NK-92 (cell line): ENCODE data around the gene PSMA3.

Experiments
- DNase-seq: peaks from one replicate; lab custom pipeline; 2025; ENCODE audit not compliant: unreplicated experiment; lab: John Stamatoyannopoulos, UW

Gene PSMA3

DNA sequence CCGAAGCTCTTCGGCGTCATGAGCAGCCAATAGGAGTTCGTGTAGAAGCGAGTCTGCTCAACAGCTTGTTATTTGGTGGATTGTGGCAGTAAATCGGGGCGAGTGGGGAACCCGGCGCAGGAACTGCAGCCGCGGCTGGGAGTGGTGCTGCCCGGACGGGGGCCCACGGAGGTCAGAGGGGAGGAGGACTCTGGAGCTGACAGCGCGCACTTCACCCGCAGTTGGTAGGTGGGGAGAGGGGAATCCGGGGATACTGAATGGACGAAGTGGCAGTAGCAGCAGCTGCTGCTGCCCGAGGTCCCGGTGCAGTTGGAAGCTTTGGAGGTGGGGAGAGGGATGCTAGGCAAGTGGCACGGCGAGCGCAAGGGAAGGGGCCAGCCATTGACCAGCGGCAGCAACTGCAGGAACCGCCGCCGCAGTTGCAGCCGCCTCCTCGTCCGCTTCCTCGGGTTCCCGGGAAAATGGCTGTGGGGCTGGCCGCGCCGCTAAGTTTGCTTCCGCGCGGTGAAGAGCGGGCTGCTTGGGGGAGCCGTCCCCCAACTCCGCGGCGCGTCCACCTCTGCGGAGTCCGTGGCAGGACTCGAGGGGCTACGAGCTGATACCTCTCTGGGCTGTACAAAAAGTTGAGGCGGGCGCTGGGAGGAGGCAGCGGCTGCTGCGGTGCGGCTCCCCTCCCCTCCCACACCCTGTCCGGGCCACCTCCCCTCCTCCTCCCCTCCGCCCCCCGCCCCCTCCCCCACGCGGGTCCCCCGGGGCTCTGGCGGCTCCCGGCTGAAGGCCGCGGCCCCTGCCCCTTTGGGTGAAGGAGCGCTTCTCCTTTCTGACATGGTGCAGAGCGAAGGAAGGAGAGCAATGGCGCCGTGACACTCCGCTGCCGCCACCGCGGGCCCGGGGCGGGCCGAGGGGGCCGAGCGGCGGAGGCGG lies 54.1 kb downstream of the PSMA3 start, which contains the start of gene ARID4A:
Gene ARID4A (plus strand): TSS at position 79 of the 924 bp plus-strand sequence. CDS start 1,300 bp downstream, outside the sequence.
- DNase-seq, result no peak

DNA sequence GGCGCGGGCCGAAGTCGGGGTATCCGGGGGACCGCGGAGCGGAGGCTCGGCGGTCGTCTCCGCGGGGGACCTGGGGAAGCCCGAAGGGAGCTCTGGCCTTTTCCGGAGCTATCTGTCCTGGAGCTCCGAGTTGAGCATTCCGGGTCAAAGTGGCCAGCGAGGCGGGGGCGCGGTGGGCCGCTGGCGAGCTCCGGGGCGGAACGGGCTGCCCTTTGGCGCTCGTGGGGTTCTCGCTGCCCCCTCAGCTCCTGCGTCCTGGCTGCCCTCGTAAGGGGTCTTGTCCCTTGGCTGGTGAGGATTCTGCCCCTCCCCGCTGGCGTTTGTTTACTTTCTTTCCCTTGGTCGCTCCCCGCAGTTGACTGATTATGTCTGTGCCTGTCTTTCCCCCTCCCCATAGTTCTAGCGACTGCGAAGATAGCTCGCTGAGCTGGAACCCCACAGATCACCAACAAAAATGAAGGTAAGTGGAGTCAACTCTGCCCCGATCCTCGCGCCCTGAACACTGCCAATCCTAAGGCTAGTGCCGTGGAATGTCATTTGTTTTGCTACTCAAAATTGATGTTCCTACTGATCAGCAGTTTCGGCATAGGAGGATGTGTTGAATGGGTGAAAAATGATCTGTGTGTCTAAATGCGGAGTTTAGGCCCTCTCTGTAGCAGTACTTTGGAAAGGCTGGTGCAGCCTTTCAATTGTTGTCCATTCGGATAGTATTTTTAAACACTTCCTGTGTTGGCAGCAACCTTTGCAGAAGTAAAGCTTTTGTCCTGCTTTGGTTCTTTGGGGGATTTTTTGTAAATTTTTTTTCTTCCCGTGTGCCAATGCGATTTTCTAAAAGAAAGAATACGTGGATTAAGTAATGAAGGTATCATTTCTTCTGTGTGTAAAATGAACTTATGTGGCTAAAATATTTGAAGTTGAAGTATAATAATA lies 55.0 kb downstream of the PSMA3 start:
- no peak for DNase-seq

DNA sequence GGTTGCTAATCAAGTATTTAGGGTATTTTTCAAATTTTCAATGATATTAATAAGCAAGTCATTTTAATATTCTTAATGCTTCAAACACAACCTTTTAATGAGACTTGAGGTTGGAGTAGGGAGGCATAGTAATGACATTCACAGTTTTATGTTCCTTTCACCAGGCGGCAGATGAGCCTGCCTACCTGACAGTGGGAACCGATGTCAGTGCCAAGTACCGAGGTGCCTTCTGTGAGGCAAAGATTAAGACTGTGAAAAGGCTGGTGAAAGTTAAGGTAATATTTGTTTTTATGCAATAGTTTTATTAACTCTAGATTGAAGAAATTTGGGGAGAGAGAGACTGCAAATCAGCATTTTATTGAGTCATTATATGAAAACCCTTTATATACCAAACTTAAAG lies 56.8 kb downstream of the PSMA3 start:
- DNase-seq, result no peak

DNA sequence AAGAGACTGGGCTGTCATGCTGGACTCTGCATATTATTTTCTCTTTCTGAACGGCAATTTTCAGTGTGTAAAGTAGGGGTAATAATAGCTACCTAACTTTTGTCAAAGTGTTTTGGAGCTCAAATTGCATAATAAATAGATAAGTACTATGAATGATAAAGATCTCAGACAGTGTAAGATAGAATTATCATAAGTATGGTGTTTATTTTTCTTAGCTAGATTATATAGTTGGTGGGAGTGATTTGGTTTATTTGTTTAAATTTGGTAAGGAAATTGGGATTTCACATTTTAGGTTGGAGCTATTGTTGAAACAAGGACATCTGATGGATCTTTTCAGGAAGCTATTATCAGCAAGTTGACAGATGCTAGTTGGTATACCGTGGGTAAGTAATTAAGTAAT lies 61.1 kb downstream of the PSMA3 start:
- no peak for DNase-seq

DNA sequence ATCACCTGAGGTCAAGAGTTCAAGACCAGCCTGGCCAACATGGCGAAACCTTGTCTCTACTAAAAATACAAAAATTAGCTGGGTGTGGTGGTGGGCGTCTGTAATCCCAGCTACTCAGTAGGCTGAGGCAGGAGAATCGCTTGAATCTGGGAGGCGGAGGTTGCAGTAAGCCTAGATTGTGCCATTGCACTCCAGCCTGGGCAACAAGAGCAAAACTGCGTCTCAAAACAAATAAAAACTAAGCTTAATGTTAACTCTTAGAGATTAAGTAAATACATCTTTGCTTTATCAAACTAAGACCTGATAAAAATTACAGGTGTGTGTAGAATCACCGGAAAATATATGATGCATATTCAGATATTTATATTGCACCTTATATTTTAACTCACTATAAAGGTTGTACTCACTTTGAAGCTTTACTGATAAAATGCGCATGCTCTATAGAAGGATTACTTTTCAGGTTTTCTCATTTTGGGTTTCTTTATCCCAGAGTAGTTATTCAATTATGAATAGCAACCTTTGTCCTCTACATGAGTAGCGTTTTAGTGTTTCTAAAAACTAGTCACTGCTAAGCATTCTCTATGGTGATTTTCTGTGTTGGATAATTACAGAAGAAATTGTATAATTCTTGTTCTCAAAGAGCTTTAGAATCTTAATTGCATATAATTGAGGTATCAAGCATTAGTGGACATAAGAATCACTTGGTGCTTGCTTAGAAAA lies 63.1 kb downstream of the PSMA3 start:
- DNase-seq, result no peak

DNA sequence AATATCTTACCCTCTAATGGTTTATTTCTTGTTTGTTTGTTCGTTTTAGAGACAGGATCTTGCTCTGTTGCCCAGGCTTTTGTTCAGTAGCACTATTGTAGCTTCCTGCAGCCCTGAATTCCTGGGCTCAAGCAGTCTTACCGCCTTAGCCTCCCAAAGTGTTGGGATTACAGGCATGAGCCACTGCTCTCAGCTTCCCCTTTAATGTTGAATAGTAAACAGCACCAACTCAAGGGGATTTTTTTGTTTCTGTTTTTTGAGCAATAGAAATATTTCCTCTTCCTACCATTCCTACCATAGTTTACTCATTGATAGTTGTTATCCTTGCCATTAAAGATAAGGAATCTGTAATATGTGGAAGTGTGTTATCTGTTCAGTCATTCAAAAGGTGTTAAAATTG lies 64.4 kb downstream of the PSMA3 start:
- DNase-seq, result no peak

DNA sequence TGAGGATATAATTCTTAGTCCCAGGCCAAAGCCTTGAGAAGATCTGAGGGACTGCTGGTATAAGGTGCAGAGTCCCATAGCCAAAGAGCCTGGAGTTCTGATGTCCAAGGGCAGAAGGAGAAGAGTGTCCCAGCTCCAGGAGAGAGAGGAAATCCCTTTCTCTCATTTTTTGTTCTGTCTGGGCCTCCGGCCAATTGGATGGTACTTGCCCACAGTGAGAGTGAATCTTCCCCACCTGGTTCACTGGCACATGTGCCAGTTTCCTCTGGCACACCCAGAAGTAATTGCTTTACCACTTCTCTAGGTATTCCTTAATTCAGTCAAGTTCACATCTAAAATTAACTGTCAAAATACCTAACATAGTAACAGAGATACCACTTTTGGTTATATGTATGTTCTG lies 69.1 kb downstream of the PSMA3 start:
- no peak for DNase-seq

DNA sequence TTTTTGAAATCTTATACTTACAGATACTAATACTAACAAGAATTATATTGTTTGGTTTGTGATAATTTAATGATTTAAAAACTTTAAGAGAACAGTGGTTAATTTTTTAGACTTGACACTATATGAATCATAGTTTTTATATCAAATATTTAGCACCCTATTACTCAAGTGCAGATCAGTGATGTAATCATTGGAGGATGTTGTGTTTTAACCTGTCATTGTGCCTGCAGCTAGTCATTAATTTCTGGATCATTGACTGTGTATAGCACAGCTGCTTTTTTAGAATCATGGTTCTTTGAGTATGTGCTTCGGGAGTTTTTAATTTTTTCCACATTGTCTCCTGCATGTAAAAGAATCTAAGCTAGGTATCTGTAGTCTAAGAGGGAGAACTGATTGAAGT lies 71.0 kb downstream of the PSMA3 start:
- no peak for DNase-seq
